Femur (tissue), 1 donor: ENCODE results near the gene SMIM10.
"Not testable (repeated sequence)": the region's sequence is repeated elsewhere in the genome, so short reads cannot be mapped to it uniquely, and the experiment has no call there.

Source experiments
- DNase-seq: peaks from one replicate; pipeline ENCODE4 v3.0.0-alpha.2; 2017

Gene SMIM10

GRCh38 chrX:134990801-134991481, at the start of gene SMIM10:
TSS of gene SMIM10 (plus strand) at chrX:134990991. CDS start at chrX:134991096, 105 bp downstream.
- peak; percentile 80 for DNase-seq

- not testable (repeated sequence) for DNase-seq
Observed at GRCh38 chrX:134946364-134946763, 44.4 kb upstream of the SMIM10 start.

GRCh38 chrX:134948333-134949241, 42.2 kb upstream of the SMIM10 start:
- DNase-seq: no peak

GRCh38 chrX:134949271-134949670, 41.5 kb upstream of the SMIM10 start:
- no peak for DNase-seq

- no peak for DNase-seq
Observed at GRCh38 chrX:134957836-134958235, 33.0 kb upstream of the SMIM10 start.

GRCh38 chrX:134960366-134960765, 30.4 kb upstream of the SMIM10 start:
- DNase-seq: not testable (repeated sequence)

- no peak for DNase-seq
Observed at GRCh38 chrX:134963041-134963440, 27.8 kb upstream of the SMIM10 start.

GRCh38 chrX:134969726-134970125, 21.1 kb upstream of the SMIM10 start:
- DNase-seq: no peak

- no peak for DNase-seq
Observed at GRCh38 chrX:134971926-134972325, 18.9 kb upstream of the SMIM10 start.

GRCh38 chrX:134975516-134975915, 15.3 kb upstream of the SMIM10 start:
- no peak for DNase-seq

GRCh38 chrX:134981910-134982309, 8.9 kb upstream of the SMIM10 start:
- DNase-seq: no peak

GRCh38 chrX:134982748-134983147, 8.0 kb upstream of the SMIM10 start:
- DNase-seq: no peak

- DNase-seq: no peak
Observed at GRCh38 chrX:134985479-134985878, 5.3 kb upstream of the SMIM10 start.

GRCh38 chrX:134990475-134990800, 353 bp upstream of the SMIM10 start:
- DNase-seq: no peak

- no peak for DNase-seq
Observed at GRCh38 chrX:134997646-134998045, 6.9 kb downstream of the SMIM10 start.

GRCh38 chrX:134998246-134998645, 7.5 kb downstream of the SMIM10 start:
- no peak for DNase-seq

- DNase-seq: no peak
Observed at GRCh38 chrX:134999469-134999868, 8.7 kb downstream of the SMIM10 start.

GRCh38 chrX:135000516-135000915, 9.7 kb downstream of the SMIM10 start:
- DNase-seq: no peak

GRCh38 chrX:135003876-135004623, 13.3 kb downstream of the SMIM10 start:
- peak; percentile 94 for DNase-seq

GRCh38 chrX:135006187-135006586, 15.4 kb downstream of the SMIM10 start:
- DNase-seq: no peak

- no peak for DNase-seq
Observed at GRCh38 chrX:135009057-135009610, 18.3 kb downstream of the SMIM10 start.

- no peak for DNase-seq
Observed at GRCh38 chrX:135009838-135010237, 19.0 kb downstream of the SMIM10 start.

- no peak for DNase-seq
Observed at GRCh38 chrX:135010921-135011320, 20.1 kb downstream of the SMIM10 start.
